Measurements from ENCODE around the gene NUDT3. TPM values are rescaled to one million over a fixed set of nuclear protein-coding genes. Genes with fewer than 3 reads are reported as not detected.

NUDT3 gene
- total and polyA plus RNA-seq, 9 of the 15 experiments (the other 6 are each of a cell fraction or from before 2014, with no cell fraction given), result 5.4 to 81.2 (median 56.4) TPM

DNA sequence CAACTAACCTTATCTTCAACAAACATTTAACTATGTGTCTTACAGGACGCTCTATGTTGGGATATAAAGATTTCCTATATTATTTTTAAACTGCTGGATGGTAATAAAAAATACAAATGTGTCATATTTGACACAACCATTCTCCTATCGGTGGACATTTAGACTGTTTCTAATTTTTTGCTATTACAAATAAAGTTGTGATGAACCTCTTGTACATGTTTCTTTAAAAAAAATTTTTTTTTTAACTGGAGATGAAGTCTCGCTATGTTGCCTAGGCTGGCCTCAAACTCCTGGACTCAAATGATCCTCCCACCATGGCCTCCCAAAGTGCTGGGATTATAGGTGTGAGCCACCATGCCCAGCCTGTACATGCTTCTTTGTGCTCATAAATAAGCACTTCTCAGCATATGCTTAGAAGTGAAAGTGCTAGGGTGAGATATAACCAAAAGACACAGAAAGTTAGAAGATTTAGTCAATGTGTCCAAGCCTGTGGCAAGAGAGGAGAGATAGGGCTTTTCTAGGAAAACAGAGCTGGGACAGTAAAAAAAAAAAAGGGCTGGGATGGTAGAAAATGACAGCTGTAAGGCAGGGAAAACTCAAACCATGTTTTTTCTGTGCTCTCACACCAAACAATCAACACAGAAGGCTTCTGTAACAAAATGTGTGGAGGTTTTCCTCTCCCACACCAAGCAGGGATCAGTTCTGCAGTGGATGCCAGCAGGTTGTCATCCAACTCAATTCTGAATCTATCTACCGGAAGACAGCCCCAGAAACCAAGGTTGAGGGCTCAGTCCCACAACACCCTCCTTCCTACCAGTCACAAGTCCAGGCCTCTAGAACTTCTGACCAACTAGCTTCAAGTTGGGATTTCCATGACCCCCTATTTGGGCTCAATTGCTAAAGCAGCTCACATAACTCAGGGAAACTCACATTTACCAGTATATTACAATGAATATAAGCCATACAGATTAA lies 73.7 kb downstream of the NUDT3 start (continued):
- no peak for TF ChIP-seq SPI1 (IDR thresholded peaks at IDR 0.05; ENCODE audit: borderline replicate concordance, low read depth, low read length)
- TF ChIP-seq, protein P1, sequence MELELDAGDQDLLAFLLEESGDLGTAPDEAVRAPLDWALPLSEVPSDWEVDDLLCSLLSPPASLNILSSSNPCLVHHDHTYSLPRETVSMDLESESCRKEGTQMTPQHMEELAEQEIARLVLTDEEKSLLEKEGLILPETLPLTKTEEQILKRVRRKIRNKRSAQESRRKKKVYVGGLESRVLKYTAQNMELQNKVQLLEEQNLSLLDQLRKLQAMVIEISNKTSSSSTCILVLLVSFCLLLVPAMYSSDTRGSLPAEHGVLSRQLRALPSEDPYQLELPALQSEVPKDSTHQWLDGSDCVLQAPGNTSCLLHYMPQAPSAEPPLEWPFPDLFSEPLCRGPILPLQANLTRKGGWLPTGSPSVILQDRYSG (tag; conservative IDR thresholded peaks at IDR 0.05; ENCODE audit: low read depth), result no peak
- TF ChIP-seq MYNN (IDR thresholded peaks at IDR 0.05), result no peak
- no peak for TF ChIP-seq MYNN (CRISPR knock-in tag; IDR thresholded peaks at IDR 0.05)
- TF ChIP-seq, protein P2, sequence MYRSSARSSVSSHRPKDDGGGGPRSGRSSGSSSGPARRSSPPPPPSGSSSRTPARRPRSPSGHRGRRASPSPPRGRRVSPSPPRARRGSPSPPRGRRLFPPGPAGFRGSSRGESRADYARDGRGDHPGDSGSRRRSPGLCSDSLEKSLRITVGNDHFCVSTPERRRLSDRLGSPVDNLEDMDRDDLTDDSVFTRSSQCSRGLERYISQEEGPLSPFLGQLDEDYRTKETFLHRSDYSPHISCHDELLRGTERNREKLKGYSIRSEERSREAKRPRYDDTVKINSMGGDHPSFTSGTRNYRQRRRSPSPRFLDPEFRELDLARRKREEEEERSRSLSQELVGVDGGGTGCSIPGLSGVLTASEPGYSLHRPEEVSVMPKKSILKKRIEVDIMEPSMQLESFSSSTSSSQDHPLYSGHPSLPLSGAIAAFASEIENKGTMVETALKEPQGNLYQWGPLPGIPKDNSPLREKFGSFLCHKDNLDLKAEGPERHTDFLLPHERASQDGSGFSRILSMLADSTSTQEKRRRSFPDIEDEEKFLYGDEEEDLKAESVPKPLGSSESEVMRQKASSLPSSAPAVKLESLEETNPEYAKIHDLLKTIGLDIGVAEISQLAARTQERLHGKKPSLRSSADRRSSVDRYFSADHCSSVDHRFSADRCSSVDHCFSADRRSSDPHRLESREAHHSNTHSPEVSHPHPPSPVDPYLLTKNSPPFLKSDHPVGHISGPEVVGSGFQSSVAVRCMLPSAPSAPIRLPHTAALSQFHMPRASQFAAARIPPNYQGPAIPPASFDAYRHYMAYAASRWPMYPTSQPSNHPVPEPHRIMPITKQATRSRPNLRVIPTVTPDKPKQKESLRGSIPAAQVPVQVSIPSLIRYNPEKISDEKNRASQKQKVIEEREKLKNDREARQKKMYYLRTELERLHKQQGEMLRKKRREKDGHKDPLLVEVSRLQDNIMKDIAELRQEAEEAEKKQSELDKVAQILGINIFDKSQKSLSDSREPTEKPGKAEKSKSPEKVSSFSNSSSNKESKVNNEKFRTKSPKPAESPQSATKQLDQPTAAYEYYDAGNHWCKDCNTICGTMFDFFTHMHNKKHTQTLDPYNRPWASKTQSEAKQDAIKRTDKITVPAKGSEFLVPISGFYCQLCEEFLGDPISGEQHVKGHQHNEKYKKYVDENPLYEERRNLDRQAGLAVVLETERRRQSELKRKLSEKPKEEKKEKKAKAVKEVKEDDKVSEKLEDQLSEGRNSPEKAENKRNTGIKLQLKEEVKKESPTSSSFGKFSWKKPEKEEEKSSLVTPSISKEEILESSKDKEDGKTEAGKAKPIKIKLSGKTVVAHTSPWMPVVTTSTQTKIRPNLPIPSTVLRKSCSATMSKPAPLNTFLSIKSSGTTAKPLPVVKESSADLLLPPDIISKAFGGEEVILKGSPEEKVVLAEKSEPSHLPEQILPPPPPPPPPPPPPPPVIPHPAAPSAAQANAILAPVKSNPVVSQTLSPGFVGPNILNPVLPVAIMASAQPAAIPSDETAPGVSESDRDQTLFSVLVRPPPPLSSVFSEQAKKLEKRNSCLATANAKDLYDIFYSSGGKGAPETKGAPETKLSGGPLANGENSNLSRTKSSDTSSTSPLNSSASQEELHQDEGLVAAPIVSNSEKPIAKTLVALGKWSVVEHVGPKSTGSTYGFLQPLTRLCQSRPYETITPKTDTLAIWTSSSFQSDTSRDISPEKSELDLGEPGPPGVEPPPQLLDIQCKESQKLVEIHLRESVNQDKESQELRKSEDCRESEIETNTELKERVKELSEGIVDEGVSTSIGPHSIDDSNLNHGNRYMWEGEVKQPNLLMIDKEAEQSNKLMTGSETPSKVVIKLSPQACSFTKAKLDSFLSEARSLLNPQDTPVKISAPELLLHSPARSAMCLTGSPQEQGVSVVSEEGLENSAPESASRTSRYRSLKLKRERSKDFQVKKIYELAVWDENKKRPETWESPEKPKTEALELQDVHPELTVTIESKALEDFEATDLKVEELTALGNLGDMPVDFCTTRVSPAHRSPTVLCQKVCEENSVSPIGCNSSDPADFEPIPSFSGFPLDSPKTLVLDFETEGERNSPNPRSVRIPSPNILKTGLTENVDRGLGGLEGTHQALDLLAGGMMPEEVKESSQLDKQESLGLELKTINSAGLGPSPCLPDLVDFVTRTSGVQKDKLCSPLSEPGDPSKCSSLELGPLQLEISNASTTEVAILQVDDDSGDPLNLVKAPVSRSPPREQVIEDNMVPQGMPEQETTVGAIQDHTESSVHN (IDR thresholded peaks at IDR 0.05; ENCODE audit: borderline replicate concordance in 1 of 2, low read depth in 1 of 2), result no peak
- no peak for TF ChIP-seq MAFF (IDR thresholded peaks at IDR 0.05; ENCODE audit: low read length)
- no peak; the same call in 1 of the 2 replicates for TF ChIP-seq DMBX1 (CRISPR knock-in tag; IDR thresholded peaks at IDR 0.05; ENCODE audit: borderline replicate concordance)
- no peak for TF ChIP-seq POLR2H (tag; IDR thresholded peaks at IDR 0.05; ENCODE audit: low read depth)
- TF ChIP-seq, protein P3, sequence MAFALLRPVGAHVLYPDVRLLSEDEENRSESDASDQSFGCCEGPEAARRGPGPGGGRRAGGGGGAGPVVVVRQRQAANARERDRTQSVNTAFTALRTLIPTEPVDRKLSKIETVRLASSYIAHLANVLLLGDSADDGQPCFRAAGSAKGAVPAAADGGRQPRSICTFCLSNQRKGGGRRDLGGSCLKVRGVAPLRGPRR (CRISPR knock-in tag; IDR thresholded peaks at IDR 0.05), result no peak
- no peak for TF ChIP-seq HNRNPH1 (optimal IDR thresholded peaks at IDR 0.05; ENCODE audit: low read depth, low read length)
- TF ChIP-seq SOX6 (IDR thresholded peaks at IDR 0.05), result 0 out of 2 replicates have a peak, but pooled peaks have one; percentile 53
- TF ChIP-seq U2AF2 (optimal IDR thresholded peaks at IDR 0.05; ENCODE audit: low read depth, low read length), result no peak
- TF ChIP-seq, protein P4, sequence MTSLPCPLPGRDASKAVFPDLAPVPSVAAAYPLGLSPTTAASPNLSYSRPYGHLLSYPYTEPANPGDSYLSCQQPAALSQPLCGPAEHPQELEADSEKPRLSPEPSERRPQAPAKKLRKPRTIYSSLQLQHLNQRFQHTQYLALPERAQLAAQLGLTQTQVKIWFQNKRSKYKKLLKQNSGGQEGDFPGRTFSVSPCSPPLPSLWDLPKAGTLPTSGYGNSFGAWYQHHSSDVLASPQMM (CRISPR knock-in tag; IDR thresholded peaks at IDR 0.05), result no peak
- TF ChIP-seq, protein P5, sequence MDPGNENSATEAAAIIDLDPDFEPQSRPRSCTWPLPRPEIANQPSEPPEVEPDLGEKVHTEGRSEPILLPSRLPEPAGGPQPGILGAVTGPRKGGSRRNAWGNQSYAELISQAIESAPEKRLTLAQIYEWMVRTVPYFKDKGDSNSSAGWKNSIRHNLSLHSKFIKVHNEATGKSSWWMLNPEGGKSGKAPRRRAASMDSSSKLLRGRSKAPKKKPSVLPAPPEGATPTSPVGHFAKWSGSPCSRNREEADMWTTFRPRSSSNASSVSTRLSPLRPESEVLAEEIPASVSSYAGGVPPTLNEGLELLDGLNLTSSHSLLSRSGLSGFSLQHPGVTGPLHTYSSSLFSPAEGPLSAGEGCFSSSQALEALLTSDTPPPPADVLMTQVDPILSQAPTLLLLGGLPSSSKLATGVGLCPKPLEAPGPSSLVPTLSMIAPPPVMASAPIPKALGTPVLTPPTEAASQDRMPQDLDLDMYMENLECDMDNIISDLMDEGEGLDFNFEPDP (CRISPR knock-in tag; IDR thresholded peaks at IDR 0.05), result no peak
